ENCODE results near the gene HSCB.
A peak's percentile ranks its signal among the peaks of the same experiment; 100 is the strongest.
"Not testable (repeated sequence)": the region's sequence is repeated elsewhere in the genome, so short reads cannot be mapped to it uniquely, and the experiment has no call there.

Gene HSCB

DNA sequence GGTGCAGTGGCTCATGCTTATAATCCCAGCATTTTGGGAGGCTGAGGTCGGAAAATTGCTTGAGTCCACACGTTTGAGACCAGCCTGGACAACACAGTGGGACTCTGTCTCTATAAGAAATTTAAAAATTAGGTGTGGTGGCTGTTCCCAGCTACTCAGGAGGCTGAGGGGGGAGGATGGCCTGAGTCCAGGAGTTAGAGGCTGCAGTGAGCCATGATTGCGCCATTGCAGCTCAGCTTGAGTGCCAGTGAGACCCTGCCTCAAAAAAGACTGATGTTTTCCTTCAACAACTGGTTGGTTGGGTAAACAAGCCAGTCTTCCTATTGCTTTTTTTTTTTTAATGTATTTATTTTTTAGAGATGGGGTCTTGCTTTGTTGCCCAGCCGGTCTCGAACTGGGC lies 49.3 kb downstream of the HSCB start:
- DNase-seq (ENCODE audit: low spot score) = no peak

DNA sequence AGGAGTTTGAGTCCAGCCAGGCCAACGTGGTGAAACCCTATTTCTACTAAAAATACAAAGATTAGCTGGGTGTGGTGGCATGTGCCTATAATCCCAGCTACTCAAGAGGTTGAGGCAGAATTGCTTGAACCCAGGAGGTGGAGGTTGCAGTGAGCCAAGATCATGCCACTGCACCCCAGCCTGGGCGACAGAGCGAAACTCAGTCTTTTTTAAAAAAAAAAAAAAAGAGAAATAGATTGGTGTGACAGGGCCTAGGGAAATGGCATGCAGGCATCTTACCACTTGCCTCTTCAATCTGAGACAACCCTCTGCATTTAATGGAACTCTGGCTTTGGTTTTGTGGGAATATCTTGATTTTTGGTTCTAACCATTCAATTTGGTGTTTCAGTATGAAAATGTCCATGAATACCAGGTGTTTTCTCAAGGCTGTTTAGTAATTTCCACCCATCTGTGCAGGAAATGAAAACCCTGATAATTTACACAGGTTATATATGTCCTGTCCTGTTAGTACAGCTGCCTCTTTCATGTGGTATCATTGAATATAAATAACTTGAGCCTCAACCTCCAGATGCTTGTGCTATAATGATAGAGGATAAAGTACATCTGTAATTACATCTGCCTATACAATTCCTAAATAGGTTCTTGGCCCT lies 50.1 kb downstream of the HSCB start:
- no peak for DNase-seq (ENCODE audit: low spot score)

DNA sequence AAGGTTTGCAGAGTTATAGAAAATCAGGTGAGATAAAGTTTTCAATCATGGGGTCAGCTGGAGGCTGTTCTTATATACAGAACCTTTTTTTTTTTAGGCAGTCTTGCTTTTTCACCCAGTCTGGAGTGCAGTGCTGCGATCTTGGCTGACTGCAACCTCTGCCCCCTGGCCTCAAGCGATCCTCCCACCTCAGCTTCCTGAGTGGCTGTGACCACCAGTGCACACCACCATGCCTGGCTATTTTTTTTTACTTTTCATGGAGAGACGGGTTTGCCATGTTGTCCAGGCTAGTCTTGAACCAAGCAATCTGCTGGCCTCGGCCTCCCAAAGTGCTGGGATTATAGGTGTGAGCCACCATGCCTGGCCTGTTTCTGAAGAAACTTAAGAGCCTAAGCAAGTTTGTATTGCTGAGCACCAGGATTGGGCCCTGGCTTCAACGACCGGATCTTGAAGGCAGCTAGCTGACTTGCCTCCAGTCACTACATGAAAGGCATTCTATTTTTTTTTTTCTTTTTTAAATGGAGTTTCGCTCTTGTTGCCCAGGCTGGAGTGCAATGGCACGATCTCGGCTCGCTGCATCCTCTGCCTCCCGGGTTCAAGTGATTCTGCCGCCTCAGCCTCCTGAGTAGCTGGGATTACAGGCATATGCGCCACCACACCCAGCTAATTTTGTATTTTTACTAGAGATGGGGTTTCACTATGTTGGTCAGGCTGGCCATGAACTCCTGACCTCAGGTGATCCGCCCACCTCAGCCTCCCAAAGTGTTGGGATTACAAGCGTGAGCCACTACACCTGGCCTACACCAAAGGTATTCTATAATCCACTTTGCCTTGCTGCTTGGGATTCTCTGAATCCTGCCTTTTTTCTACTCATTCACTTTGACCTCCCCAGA lies 50.9 kb downstream of the HSCB start:
- no peak for DNase-seq (ENCODE audit: low spot score)

DNA sequence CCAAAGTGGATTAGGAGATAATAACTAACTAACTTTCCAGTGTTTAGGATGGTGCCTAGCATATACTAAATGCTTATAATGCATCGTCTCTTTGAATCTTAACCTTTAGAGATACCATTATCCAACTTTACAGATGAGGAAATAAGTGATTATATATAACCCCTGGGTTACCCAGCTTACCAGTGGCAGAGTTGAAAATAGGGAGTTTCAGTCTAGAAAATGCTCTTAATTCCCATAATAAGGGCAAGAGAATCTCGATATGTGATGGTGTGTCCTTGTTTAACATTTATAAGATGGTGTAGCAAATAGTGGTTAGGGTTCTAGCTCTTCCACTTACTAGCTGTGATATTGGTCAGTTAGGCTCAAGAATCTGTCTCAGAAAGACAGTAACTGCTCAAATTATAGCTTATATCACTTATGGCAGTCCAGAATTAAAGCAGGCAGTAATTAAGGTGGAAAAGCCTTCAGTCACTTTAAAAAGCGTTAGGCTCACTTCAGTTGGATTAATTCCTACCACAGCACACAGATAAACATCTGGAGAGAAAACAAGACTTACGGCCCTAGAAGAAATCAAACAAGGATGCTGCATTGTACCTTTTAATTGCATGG lies 52.2 kb downstream of the HSCB start:
- no peak for DNase-seq (ENCODE audit: low spot score)

DNA sequence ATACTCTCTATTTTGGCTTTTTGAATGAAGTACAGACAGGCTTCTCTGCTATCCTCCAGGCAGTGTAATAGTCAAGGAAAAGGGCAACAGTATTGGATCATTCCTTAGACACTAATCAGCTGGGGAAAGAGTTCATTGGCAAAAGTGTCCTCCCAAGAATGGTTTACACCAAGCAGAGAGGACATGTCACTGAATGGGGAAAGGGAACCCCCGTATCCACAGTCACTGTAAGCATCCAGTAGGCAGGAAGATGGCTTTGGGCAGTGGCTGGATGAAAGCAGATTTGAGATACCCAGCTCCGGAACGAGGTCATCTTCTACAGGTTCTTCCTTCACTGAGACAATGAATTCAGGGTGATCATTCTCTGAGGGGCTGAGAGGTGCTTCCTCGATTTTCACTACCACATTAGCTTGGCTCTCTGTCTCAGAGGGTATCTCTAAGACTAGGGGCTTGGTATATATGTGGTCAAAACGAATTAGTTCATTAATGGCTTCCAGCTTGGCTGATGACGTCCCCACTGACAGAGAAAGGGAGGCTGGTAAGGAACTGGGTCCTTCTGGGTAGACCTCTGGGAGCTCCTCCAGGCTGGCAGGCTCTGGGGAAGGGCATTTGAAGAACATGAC lies 53.3 kb downstream of the HSCB start:
- DNase-seq (ENCODE audit: low spot score) = no peak

DNA sequence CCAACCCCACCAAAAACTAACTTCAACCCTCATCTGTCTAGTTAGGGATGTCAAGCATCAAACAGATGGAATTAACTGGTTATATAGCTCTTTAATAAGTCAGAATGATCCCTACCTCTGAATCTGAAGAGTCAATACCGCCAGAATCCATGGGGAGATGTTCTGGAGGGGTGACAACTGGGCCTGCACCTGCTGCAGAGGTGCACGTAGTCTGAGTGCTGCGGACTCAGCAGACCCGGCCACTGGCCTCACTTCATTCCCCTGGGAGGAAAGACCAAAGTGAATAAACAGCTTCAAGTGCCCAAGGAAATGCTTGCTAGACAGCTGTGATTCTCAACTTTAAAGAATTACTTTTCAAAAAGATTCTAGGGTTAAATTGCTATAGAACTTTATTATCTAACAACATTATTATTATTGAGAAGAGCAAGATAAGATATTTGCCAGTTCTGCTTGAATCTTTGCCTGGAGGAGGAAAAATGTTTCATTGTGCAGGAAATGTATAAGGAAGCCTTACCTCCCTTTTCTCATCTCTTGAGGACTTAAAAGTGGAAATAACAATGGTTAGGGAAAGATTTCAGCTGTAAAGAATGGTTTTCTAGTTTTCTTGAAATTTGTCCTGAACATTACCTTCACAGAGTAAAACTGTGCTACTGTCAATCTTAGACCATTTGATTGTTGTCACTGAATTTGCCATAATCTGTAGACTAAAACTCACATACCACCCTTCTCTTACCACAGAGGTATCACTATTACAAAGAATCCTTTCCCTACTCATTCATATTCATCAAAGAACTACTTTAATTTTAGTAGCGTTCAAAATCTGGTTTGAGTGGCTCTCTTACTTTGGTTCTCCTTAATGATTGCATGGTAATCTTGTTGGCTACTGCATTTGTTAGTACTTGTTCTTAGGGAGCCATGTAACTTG lies 54.4 kb downstream of the HSCB start:
- DNase-seq (ENCODE audit: low spot score) = no peak

DNA sequence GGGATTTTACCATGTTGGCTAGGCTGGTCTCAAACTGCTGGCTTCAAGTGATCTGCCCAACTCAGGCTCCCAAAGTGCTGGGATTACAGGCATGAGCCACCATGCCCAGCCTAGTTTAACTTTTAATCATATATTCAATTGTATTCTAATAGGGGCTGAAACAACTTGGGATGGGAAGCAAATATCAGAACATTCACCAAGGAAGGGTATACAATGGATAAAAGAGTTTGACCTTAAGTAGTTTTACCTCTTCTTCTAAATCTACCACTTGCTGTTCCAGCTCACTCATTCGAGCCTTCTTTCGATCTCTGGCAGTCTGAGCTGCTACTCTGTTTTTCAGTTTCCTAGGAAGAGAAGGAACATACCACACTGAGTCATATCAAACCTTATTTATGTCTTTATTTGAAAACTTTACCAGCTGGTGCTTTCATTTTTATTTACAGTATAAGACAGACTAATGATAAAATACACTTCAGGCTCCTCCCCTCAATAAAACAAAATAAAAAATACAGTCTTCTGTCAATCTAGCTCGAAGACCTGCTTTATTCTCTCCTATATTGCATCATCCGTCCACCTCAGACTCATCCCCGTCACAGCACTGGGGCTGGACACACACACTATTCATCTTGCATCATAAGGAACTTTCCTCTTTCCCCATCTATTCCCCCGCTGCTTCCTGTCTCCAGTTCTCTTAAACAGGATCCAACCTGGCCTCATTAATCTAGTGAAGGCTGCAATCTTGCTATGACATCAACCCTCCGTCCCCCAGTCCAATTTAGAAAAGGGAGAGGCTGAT lies 57.2 kb downstream of the HSCB start:
- no peak for DNase-seq (ENCODE audit: low spot score)

DNA sequence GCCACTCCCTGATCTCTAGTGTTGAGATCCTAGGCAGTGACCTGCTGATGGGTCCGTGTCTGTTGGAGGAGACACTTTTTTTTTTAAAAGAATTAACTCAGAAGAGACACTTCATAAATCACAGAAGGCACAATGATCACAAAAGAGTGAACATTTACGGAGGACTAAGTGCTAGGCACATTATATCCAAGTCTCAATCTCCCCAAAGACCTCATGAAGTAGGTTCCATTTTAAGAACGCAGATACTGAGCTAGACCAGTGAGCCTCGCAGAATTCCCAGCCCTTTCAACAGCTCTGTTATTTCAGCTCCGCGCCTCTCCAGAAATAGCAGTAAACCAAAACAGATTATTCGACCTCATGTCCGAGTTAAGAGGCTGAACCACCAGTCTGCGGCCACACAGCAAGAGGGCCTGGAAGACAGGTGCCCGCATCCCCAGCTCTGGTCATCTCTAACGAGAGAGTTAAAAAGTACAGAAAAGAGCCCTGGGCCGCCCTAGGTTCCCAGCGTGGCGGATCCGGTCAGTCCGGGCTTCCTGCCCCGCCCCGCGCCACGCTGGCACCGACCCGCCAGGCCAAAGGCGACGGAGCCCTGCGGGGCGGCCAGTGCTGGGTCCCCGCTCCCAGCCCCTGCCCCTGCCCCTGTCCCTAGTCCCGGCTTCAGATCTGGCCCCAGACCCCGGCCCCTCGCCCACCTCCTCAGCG lies 57.9 kb downstream of the HSCB start:
- no peak for DNase-seq (ENCODE audit: low spot score)

DNA sequence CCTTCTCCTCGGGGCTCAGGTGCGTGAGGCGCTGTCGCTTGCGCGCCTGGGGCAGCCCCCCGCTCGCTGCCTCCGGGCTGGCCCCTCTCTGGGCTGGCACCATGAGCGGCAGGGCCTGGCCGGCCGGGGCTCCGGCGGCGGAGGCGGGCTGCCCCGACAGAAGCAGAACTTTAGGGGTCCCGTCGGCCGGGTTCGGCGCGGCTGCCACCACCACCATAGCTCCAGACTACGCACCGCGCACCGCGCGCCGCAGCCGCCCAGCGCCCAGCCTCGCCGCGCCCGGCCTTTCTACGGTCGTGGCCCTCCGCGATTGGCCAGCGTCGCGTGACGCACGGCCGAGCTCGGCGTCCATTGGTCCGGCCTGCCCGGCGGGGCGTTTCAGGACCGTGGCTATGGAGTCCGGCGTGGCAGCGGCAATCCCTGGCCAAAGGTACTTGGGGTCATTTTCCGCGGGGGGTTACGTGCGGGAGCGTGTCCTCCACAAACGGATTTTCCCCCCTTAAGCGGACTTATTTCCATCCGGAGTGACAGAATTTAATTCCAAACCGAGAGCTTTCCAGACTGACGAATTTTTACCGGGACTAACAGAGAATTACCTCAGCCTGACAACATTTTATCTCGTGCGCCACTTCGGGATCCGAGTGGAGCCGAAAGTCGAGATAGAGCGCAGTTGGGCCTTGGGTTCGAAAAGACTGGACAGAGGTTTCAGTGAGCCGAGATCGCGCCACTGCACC lies 58.6 kb downstream of the HSCB start, which contains the start of gene XBP1:
Gene XBP1 (minus strand): TSS at position 262 of the 734 bp plus-strand sequence.
- peak; percentile 96 for DNase-seq (ENCODE audit: low spot score)

DNA sequence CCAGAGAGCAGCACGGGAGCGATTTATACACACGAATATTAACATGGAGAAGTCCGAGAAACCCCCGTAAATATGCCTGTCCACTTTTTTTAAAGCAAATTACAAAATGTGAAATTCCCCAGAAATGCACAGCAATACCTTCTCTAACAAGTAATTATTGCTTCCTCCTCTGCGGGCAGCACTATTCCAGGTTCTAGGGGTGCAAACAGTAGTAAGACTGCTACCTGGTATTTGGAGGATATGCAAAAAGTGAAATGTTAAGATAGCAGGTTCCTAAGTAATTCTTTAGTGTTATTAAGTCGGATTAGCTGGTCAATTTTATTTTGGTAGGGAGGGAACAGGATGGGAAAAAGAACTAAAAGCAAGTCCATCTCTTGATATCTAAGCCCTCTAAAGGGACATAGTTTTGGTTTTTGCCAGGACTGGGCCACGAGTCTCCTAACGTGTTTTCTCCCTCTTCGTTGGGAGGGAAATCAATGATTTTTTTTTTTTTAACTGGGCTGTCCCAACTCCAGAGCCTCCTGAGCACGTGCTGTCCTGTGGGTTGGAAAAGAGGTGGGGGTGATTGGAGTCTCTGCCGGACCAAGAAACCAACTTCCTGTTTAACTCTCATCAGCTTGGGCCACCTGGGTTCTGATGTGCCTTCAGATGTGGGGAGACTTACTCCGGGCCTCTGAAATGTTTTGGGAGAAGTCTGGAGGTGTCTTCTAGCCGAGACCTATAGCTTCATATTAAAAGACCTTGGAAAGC lies 60.2 kb downstream of the HSCB start:
- DNase-seq (ENCODE audit: low spot score) = no peak

DNA sequence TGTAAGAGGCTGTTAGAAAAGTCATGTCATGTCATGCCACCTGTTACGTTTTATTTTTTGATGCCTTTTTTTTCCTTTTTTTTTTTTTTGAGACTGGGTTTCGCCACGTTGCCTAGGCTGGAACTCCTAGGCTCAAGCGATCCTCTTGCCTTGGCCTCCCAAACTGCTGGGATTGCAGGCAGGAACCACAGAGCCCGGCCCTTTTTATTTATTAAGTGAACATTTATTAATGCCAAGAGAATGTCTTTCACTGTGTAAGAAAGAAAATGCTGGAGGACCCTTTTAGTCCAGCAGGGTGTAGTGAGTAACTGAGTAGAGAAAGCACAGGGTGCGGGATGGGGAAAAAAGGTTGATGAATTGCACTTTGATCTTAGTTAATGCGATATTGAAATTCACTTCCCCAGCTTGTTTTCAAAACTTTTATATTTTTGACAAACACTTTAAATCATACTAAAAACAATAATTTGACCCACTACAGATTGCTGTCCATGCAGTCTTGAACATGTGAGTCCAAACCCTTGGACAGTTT lies 60.8 kb downstream of the HSCB start:
- DNase-seq (ENCODE audit: low spot score) = no peak

DNA sequence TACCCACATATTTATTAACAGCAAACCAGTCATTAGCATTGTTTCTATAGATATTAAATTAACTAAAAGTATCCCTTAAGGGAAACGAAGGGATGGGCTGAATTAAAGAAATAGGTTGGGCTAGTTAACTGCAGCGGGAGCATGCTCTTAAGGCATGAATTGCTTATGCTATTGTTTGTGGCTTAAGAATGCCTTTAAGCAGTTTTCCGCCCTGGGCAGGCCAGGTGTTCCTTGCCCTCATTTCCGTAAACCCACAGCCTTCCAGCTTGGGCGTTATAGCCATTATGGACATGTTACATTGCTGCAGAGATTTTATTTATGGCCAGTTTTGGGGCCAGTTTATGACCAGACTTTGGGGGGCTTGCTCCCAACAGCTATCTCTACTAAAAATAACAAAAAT lies 63.6 kb downstream of the HSCB start:
- DNase-seq (ENCODE audit: low spot score) = not testable (repeated sequence)

Data from ecto neural progenitor cell (in vitro differentiated cells).